ACHN (cell line): ENCODE data around the gene ESPN.
"Not testable (repeated sequence)": the region's sequence is repeated elsewhere in the genome, so short reads cannot be mapped to it uniquely, and the experiment has no call there.

Experiments used
- DNase-seq: peaks from one replicate; pipeline ENCODE4 v3.0.0-alpha.2; 2015
- in situ Hi-C: cut with HindIII; loops from 2 replicates; pipeline ENCODE4 v1.10.0; 2017; ENCODE audit warnings: low sequenced_read_pairs, low pct_ligation_motif_present, low pct_unique_long_range_greater_than_20kb

The ESPN gene

DNA sequence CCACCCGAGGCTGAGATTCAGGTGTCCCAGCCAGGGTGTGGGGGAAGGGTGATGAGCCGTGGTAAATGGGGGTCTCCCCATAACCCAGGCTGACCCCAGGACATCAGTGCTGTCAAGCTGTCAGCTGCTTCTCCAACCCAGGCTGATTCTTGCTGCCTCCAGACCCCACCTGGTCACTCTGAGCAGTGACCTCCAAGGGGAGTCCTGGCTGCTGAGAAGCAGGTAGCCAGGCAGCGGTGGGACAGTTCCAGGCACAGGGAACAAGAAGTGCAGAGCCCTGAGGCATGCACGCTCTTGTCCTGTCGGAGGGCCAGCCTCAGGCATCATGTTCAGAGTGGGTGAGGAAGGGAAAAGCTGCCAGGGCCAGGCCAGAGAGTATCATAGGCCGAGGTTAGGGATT is 1.1 kb downstream of the ESPN start:
- in situ Hi-C loops: no loop called here
- no peak for DNase-seq

- in situ Hi-C loops: no loop called here
- DNase-seq: no peak
These were observed 1.8 kb downstream of the ESPN start for GRCh38 chr1:6426277-6426971.

GRCh38 chr1:6426972-6427350 is 2.4 kb downstream of the ESPN start:
- in situ Hi-C loops: no loop called here
- no peak for DNase-seq

- DNase-seq: no peak
- in situ Hi-C loops: no loop called here
These were observed 3.1 kb downstream of the ESPN start for GRCh38 chr1:6427441-6428390.

GRCh38 chr1:6428453-6428852 is 3.9 kb downstream of the ESPN start:
- DNase-seq, in situ Hi-C loops: not testable (repeated sequence)

GRCh38 chr1:6429660-6430411 is 5.3 kb downstream of the ESPN start:
- DNase-seq, in situ Hi-C loops: not testable (repeated sequence)

- in situ Hi-C loops, DNase-seq: not testable (repeated sequence)
These were observed 7.3 kb downstream of the ESPN start for GRCh38 chr1:6431645-6432579.

GRCh38 chr1:6434186-6434585 is 9.6 kb downstream of the ESPN start:
- no peak for DNase-seq
- in situ Hi-C loops: no loop called here

DNA sequence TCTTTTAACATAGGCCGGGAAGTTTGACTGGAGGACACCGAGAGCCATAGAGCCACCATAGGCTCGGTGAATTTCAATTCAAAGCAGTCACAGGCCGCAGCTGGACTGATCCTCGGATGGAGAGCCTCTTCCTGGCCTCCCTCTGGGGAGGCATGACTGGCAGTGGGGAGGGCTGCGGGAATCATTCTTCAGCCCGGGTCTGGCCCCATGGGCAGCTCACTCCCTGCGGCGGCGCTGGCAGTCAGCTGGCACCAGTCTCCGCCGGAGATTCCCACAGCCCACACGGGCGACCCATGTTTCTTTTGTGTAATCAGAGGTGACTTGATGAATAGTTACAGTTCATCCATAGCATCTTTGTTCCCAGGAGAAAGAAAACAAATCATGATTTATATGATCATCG is 10.6 kb downstream of the ESPN start:
- in situ Hi-C loops: no loop called here
- DNase-seq: no peak

DNA sequence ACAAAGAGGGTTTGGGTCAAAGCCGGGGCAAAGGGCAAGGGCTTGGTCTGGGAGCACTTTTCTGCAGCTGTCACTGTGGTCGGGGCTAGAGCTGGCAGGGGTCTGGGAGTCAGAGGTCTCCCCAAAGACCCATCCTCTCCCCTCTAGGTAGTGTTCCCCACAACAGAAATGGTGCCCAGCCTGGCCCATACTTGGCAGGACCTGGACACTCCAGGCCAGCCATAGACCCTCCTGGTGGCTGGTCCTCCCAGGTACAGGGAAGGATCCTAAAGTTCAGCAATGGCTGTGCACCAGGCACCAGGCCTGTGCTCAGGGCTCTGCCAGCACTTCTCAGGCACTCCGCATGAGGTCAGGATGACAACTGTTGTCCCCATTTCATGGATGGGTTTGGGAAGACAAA is 11.0 kb downstream of the ESPN start:
- in situ Hi-C loops: no loop called here

GRCh38 chr1:6436277-6436676 is 11.7 kb downstream of the ESPN start:
- in situ Hi-C loops: not testable (repeated sequence)

More for the DNA sequence above, 11.0 kb downstream of the ESPN start:
- no peak for DNase-seq

GRCh38 chr1:6437012-6437700 is 12.6 kb downstream of the ESPN start:
- peak; percentile 85 for DNase-seq

More at GRCh38 chr1:6436277-6436676, 11.7 kb downstream of the ESPN start:
- not testable (repeated sequence) for DNase-seq

GRCh38 chr1:6438047-6438525 is 13.5 kb downstream of the ESPN start:
- in situ Hi-C loops: no loop called here
- peak; percentile 60 for DNase-seq

More at GRCh38 chr1:6437012-6437700, 12.6 kb downstream of the ESPN start:
- in situ Hi-C loops: not testable (repeated sequence)

GRCh38 chr1:6440198-6441126 is 15.9 kb downstream of the ESPN start:
- DNase-seq: peak; percentile 66
- in situ Hi-C loops: no loop called here

GRCh38 chr1:6441586-6441985 is 17.0 kb downstream of the ESPN start:
- DNase-seq: no peak
- in situ Hi-C loops: no loop called here

DNA sequence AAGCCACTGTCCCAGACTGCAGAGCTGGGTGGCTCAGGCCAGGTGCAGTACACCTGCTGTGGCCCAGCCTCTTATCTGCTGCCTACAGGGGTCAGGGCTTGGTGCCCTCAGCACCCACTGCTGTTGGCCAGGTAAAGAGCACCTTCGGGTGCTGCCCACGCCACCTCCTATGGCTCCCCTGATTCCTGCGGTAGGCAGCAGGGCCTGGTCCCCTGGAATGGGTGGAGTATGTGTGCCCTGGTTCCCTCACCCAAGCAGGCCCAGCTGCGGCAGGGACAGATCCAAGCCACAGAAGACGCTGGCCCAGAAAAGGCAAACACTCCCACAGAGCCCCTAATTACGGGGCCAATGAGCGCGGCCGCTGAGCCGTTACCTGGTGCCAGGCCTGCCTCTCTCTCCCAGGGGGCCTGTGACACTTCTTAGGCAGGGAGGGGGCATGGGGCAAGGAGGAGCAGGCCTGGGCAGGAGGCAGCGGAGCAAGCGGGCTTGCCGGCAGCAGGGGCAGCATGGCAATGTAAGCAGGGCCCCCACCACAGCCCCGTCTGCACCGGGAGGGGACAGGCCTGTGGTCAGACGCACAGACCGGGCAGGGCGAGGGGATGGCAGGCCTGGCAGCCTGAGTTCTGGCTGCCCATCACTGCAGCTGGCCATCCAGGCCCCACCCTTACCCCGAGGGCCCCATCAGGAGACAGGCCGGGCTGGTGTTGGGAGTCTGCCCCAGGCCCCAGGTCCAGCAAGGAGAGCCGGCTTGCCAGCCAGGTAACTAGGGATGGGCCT is 19.0 kb downstream of the ESPN start:
- DNase-seq: no peak
- in situ Hi-C loops: no loop called here
